Measurements from ENCODE around the gene ABHD14A.
A peak's percentile ranks its signal among the peaks of the same experiment; 100 is the strongest.

The ABHD14A gene

GRCh38 chr3:51968170-51968775 is 6.6 kb upstream of the ABHD14A start:
- TF ChIP-seq ZNF70 (CRISPR knock-in tag; IDR thresholded peaks at IDR 0.05) (peak; percentile 92), OSR1 (CRISPR knock-in tag; IDR thresholded peaks at IDR 0.05) (no peak)
- peak; percentile 44 for ATAC-seq

GRCh38 chr3:51968883-51969678 is 5.8 kb upstream of the ABHD14A start:
- TF ChIP-seq ZC3H10 (CRISPR knock-in tag; IDR thresholded peaks at IDR 0.05) = no peak
- no peak for TF ChIP-seq CREB5 (CRISPR knock-in tag; IDR thresholded peaks at IDR 0.05; ENCODE audit: low read depth)
- no peak for TF ChIP-seq ISL1 (CRISPR knock-in tag; IDR thresholded peaks at IDR 0.05)
- TF ChIP-seq ZNF565 (CRISPR knock-in tag; conservative IDR thresholded peaks at IDR 0.05; ENCODE audit: low read depth) = no peak
- TF ChIP-seq ZFP3 (CRISPR knock-in tag; IDR thresholded peaks at IDR 0.05) = no peak
- TF ChIP-seq BACH2 (CRISPR knock-in tag; IDR thresholded peaks at IDR 0.05; ENCODE audit: borderline replicate concordance) = no peak
- no peak for TF ChIP-seq RARB (CRISPR knock-in tag; IDR thresholded peaks at IDR 0.05)
- no peak for TF ChIP-seq CSDC2 (CRISPR knock-in tag; IDR thresholded peaks at IDR 0.05)
- no peak for ATAC-seq

- TF ChIP-seq SNAI2 (CRISPR knock-in tag; IDR thresholded peaks at IDR 0.05) = no peak
- no peak for TF ChIP-seq TSHZ2 (CRISPR knock-in tag; IDR thresholded peaks at IDR 0.05)
- TF ChIP-seq TCF4 (CRISPR knock-in tag; IDR thresholded peaks at IDR 0.05; ENCODE audit: borderline replicate concordance) = no peak
- no peak for TF ChIP-seq CREB5 (CRISPR knock-in tag; IDR thresholded peaks at IDR 0.05; ENCODE audit: low read depth)
- no peak for ATAC-seq
Measured at GRCh38 chr3:51969841-51970240, 5.0 kb upstream of the ABHD14A start.

- no peak for TF ChIP-seq ZNF70 (CRISPR knock-in tag; IDR thresholded peaks at IDR 0.05)
- TF ChIP-seq CREB5 (CRISPR knock-in tag; IDR thresholded peaks at IDR 0.05; ENCODE audit: low read depth) = no peak
- TF ChIP-seq TCF4 (CRISPR knock-in tag; IDR thresholded peaks at IDR 0.05; ENCODE audit: borderline replicate concordance) = no peak
- TF ChIP-seq ZNF565 (CRISPR knock-in tag; conservative IDR thresholded peaks at IDR 0.05; ENCODE audit: low read depth) = no peak
- TF ChIP-seq ISL1 (CRISPR knock-in tag; IDR thresholded peaks at IDR 0.05) = no peak
- no peak for TF ChIP-seq ARNTL (CRISPR knock-in tag; IDR thresholded peaks at IDR 0.05; ENCODE audit: borderline replicate concordance, low read depth)
- ATAC-seq = no peak
Measured at GRCh38 chr3:51970606-51971300, 4.1 kb upstream of the ABHD14A start.

GRCh38 chr3:51971350-51971749 is 3.5 kb upstream of the ABHD14A start:
- TF ChIP-seq PATZ1 (CRISPR knock-in tag; IDR thresholded peaks at IDR 0.05; ENCODE audit: borderline replicate concordance) = no peak
- TF ChIP-seq ZFP3 (CRISPR knock-in tag; IDR thresholded peaks at IDR 0.05) = no peak
- TF ChIP-seq ZNF70 (CRISPR knock-in tag; IDR thresholded peaks at IDR 0.05) = no peak
- TF ChIP-seq SNAI2 (CRISPR knock-in tag; IDR thresholded peaks at IDR 0.05) = no peak
- TF ChIP-seq ZC3H10 (CRISPR knock-in tag; IDR thresholded peaks at IDR 0.05) = no peak
- no peak for TF ChIP-seq OSR1 (CRISPR knock-in tag; IDR thresholded peaks at IDR 0.05)
- TF ChIP-seq RARB (CRISPR knock-in tag; IDR thresholded peaks at IDR 0.05) = no peak

More at GRCh38 chr3:51971350-51971749, 3.5 kb upstream of the ABHD14A start:
- ATAC-seq = no peak

Measured in SK-N-SH treated with all-trans-retinoic acid at 6 μM for 48 hours (cell line).